Karpas-422 (cell line): ENCODE results near the gene HSPA12A. TPM values are rescaled to one million over a fixed set of nuclear protein-coding genes. Genes with fewer than 3 reads are reported as not detected.

Experiments
- DNase-seq: peaks from one replicate; pipeline ENCODE4 v3.0.0-alpha.2; 2015
- H2AFZ ChIP-seq: fragments of 200-600 bp; sonication (generic); 2 replicates; pipeline ENCODE4 v1.6.1; 2014; ENCODE audit warnings: antibody characterized with exemption, low read length, mixed read lengths
- H3K27ac ChIP-seq: fragments of 200-600 bp; sonication (generic); 2 replicates; pipeline ENCODE4 v1.5.1; 2014; ENCODE audit warnings: mild to moderate bottlenecking, low read length, moderate library complexity
- H3K27me3 ChIP-seq: fragments of 200-600 bp; sonication (generic); 2 replicates; pipeline ENCODE4 v1.6.1; 2014; ENCODE audit warnings: low read length, mixed read lengths
- H3K36me3 ChIP-seq: fragments of 200-600 bp; sonication (generic); 2 replicates; pipeline ENCODE4 v1.6.1; 2014; ENCODE audit warnings: low read length, mixed read lengths; ENCODE audit not compliant: insufficient read depth
- H3K4me1 ChIP-seq: fragments of 200-600 bp; sonication (generic); 2 replicates; pipeline ENCODE4 v1.6.1; 2014; ENCODE audit warnings: mild to moderate bottlenecking, low read length, mixed read lengths
- H3K4me2 ChIP-seq: fragments of 200-600 bp; sonication (generic); 2 replicates; pipeline ENCODE4 v1.6.1; 2014; ENCODE audit warnings: low read length, low read depth, mild to moderate bottlenecking; ENCODE audit not compliant: poor library complexity, severe bottlenecking
- H3K4me3 ChIP-seq: fragments of 200-600 bp; sonication (generic); 2 replicates; pipeline ENCODE4 v1.5.1; 2014; ENCODE audit warnings: mild to moderate bottlenecking, antibody characterized with exemption, low read length, mixed read lengths
- H3K79me2 ChIP-seq: fragments of 200-600 bp; sonication (generic); 2 replicates; pipeline ENCODE4 v1.6.1; 2014; ENCODE audit warnings: mild to moderate bottlenecking, low read length, mixed read lengths
- H3K9ac ChIP-seq: fragments of 200-600 bp; sonication (generic); 2 replicates; pipeline ENCODE4 v1.6.0; 2014; ENCODE audit warnings: low read length
- H3K9me2 ChIP-seq: fragments of 200-600 bp; sonication (generic), shearing (Covaris generic); replicated peaks from 2 replicates; pipeline ENCODE4 v1.6.0; 2014; ENCODE audit warnings: mild to moderate bottlenecking, low read length, moderate library complexity; ENCODE audit not compliant: insufficient read depth
- H3K9me3 ChIP-seq: fragments of 300-700, 200-600 bp; sonication (generic); 2 replicates; pipeline ENCODE4 v1.6.1; 2014; ENCODE audit warnings: low read length, mixed read lengths
- H4K20me1 ChIP-seq: fragments of 200-600 bp; sonication (generic); 2 replicates; pipeline ENCODE4 v1.6.1; 2014; ENCODE audit warnings: mild to moderate bottlenecking, antibody characterized with exemption, low read length, low read depth; ENCODE audit not compliant: insufficient read depth
- total RNA-seq: library from RNA; depleted of rRNA; stranded (reverse); fragments of >200 nt; shearing (Covaris generic); gene quantifications from 2 replicates; pipeline ENCODE4 v1.2.3, GENCODE V29; 2014; ENCODE audit warnings: low replicate concordance

HSPA12A gene
- total RNA-seq, 1 experiment from 2014 or later: 0.07 TPM

DNA sequence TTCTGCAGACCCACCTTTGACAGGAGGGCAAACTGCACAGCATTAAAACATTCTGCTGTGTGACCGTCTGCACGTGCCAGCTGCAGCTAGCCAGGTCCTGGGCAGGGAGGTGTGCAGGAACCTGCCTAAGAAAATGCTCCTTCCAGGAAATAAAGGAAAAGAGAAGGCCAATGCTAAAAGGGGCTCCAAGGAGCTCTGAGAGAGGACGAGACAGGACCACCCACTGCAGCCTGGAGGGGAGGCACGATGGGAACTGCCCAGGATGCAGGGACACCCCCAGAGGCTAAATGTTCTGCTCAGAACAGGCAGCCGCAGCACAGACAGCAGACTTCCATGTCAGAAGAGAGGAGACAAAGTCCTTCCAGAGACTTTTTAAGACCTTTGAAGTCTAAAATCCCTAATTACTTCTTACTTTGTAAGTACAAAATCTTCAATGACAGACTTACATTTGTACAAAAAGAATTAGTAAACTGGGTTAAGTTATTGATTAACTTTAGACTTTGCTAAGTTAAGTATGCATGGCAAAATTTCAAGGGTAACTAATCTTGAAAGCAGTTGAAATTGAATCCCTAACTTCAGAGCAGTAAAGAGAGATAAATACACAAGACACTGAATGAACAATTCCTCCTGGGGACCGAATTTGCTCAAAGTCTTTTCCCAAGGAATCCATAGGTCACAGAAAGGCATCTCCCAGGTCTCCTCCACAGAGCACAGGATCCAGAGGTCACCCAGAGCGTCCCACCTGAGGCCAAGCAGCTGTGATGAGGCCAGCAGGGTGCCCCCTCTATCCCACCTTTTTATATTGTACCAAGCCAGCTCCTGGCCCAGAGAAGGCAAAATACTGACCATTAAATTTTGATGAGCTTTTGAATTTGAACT lies 21.5 kb downstream of the HSPA12A start:
- H3K9ac ChIP-seq: no peak overlapping the region
- no peaks in the 10 kb centered on the region for H4K20me1 ChIP-seq
- no peaks in the 10 kb centered on the region for H3K4me1 ChIP-seq
- H3K27ac ChIP-seq: no peak overlapping the region
- no peaks in the 10 kb centered on the region for H3K9me3 ChIP-seq
- no peak overlapping the region for H3K4me3 ChIP-seq
- H3K4me2 ChIP-seq: no peak overlapping the region
- no peak for DNase-seq
- no peaks in the 10 kb centered on the region for H3K9me2 ChIP-seq
- H3K79me2 ChIP-seq: no peaks in the 10 kb centered on the region
- no peaks in the 10 kb centered on the region for H3K36me3 ChIP-seq
- H2AFZ ChIP-seq: no peak overlapping the region
- no peaks in the 10 kb centered on the region for H3K27me3 ChIP-seq

DNA sequence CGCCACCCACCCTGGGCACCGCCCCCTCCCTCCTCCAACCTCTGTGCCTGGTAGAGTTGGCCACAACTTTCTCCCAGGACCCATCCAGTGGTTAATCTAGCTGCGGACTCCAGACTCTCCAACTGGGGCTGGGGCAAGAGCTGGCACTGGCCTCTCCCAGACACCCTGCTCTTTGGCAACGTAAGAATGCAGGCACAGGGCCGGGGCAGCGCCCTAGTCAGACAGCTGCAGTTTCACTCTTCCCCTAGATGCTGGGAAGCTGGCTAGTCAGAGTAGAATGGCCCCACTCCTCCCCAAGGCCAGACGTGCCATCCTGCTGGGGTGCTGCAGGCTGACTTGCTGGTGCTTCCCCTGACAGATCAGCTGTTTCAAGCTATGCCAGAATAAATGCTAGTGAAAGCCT lies 22.1 kb downstream of the HSPA12A start:
- Histone ChIP-seq H3K9me3 (no peaks in the 10 kb centered on the region), H3K9ac (no peak overlapping the region), H2AFZ (no peak overlapping the region), H3K36me3 (no peaks in the 10 kb centered on the region), H3K4me3 (no peak overlapping the region), H4K20me1 (no peaks in the 10 kb centered on the region), H3K4me1 (no peaks in the 10 kb centered on the region), H3K27ac (no peak overlapping the region), H3K9me2 (no peaks in the 10 kb centered on the region), H3K79me2 (no peaks in the 10 kb centered on the region), H3K4me2 (no peak overlapping the region), H3K27me3 (no peaks in the 10 kb centered on the region)
- DNase-seq: no peak

DNA sequence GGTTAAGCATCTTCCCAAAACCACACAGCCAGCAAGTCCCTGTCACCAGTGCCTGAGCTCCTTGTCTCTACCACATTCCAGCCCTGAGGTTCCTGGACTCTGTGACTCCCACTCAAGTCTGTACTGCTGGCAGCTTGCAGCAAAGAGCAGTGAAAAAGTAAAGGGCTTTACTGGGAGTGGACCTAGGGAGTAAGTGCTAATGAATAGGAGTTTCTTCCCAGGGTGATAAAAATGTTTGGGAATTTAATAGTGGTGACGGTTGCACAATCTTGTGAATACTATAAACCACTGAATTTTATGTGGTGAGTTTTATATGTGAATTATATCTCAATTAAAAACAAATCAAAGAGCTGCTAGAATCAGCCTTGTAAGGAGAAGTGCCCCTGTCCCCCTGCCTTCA lies 22.6 kb downstream of the HSPA12A start:
- Histone ChIP-seq H3K4me2 (no peak overlapping the region), H3K4me3 (no peak overlapping the region), H3K4me1 (no peaks in the 10 kb centered on the region), H3K9me3 (no peaks in the 10 kb centered on the region), H3K9ac (no peak overlapping the region), H3K9me2 (no peaks in the 10 kb centered on the region), H4K20me1 (no peaks in the 10 kb centered on the region), H2AFZ (no peak overlapping the region), H3K27ac (no peak overlapping the region), H3K79me2 (no peaks in the 10 kb centered on the region), H3K27me3 (no peaks in the 10 kb centered on the region), H3K36me3 (no peaks in the 10 kb centered on the region)
- no peak for DNase-seq

DNA sequence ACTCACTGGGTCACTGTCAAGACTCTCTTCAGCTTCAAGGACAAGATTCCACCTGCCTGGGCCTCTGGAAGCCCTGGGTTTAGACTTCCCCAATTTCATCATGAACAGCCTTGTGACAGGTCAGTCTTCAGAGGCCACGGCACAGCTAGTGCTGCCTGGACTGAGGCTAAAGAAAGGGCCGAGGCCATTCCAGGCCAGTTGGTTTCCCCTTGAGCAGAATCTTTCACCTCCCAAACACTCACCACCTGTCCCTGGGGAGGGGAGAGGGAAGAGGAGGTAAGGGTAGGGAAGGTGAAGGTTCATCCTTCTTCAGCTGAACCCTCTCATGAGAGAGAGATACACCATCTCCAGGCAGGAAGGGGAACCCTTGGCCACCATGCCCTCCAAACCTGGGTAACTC lies 24.3 kb downstream of the HSPA12A start:
- Histone ChIP-seq H3K9ac (no peak overlapping the region), H3K36me3 (no peaks in the 10 kb centered on the region), H3K79me2 (no peaks in the 10 kb centered on the region), H3K27ac (no peak overlapping the region), H4K20me1 (no peaks in the 10 kb centered on the region), H3K4me3 (no peak overlapping the region), H3K9me2 (no peaks in the 10 kb centered on the region), H2AFZ (no peak overlapping the region), H3K27me3 (no peaks in the 10 kb centered on the region), H3K4me2 (no peak overlapping the region), H3K9me3 (no peaks in the 10 kb centered on the region), H3K4me1 (no peaks in the 10 kb centered on the region)
- no peak for DNase-seq

DNA sequence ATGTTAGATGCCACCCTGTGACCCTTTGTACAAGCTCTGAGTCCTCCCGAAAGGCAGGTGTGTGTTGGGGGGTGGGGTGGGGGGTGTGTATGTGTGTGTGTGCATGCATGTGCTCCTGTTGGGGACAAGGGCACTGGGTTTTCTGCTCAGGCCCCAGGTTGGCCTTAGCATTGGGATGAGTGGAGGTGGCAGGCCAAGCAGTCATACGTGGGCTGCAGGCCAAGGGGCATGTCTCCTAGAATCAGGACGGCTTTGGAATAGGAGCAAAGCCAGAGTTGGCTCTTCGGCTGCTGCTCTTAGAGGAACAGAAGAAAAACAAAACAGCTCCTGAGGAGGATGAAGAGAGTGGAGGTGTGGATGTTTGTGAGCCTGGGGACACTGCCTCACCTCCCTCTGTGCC lies 26.0 kb downstream of the HSPA12A start:
- Histone ChIP-seq H3K4me3 (no peak overlapping the region), H3K79me2 (no peaks in the 10 kb centered on the region), H3K9ac (no peak overlapping the region), H3K27ac (no peak overlapping the region), H4K20me1 (no peaks in the 10 kb centered on the region), H3K9me3 (no peaks in the 10 kb centered on the region), H3K27me3 (no peaks in the 10 kb centered on the region), H2AFZ (no peak overlapping the region), H3K4me1 (no peaks in the 10 kb centered on the region), H3K4me2 (no peak overlapping the region), H3K9me2 (no peaks in the 10 kb centered on the region), H3K36me3 (no peaks in the 10 kb centered on the region)
- DNase-seq: no peak

DNA sequence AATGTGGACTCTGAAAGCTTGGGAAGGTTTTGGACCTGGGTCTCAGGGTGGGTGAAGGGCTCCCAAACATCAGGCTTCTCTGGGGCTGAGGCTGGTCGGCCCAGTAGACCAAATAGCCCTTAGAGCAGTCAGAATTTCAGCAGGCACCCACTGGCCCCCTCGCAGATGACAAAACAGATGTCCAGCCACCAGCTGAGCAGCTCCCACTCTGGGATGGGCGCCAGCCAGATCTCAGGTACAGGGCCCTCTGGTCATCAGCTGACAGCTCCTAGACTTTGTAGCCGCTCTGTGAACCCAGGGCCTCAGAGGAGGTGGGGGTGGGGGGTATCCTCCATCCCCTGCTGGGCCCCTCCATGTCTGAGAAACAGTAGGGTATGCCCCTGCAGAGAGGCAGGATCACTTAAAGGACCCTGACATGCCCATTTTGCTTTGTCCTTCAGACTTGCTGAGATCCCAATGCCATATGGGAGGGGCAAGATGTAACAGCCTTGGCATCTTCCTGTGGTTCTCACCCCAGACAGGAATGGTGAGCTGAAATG lies 26.5 kb downstream of the HSPA12A start:
- Histone ChIP-seq H3K36me3 (no peaks in the 10 kb centered on the region), H3K27me3 (no peaks in the 10 kb centered on the region), H3K27ac (no peak overlapping the region), H4K20me1 (no peaks in the 10 kb centered on the region), H3K9ac (no peak overlapping the region), H3K4me2 (no peak overlapping the region), H3K4me3 (no peak overlapping the region), H3K79me2 (no peaks in the 10 kb centered on the region), H3K9me3 (no peaks in the 10 kb centered on the region), H2AFZ (no peak overlapping the region), H3K9me2 (no peaks in the 10 kb centered on the region), H3K4me1 (no peaks in the 10 kb centered on the region)
- DNase-seq: no peak

DNA sequence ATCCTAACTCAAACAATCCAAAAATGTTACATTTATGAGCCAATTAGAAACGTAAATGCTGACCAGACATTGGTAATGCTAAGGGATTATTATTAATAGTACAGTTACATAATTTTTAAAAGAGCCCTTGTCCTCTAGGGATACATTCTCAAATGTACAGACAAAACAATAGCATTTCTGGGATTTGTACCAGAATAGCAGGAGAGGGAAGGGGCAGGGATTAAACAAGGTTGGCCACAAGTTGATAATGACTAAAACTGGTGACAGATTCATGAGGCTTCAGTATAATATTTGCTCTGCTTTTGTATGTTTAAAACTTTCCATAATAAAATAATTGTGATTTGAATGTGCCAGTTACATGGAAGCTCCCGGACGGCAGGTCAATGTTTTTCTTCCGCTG lies 27.0 kb downstream of the HSPA12A start:
- H4K20me1 ChIP-seq: no peaks in the 10 kb centered on the region
- H3K79me2 ChIP-seq: no peaks in the 10 kb centered on the region
- DNase-seq: no peak
- no peaks in the 10 kb centered on the region for H3K9me3 ChIP-seq
- no peak overlapping the region for H3K4me3 ChIP-seq
- no peak overlapping the region for H2AFZ ChIP-seq
- H3K4me1 ChIP-seq: no peaks in the 10 kb centered on the region
- H3K27ac ChIP-seq: no peak overlapping the region
- H3K9me2 ChIP-seq: no peaks in the 10 kb centered on the region
- H3K27me3 ChIP-seq: no peaks in the 10 kb centered on the region
- no peaks in the 10 kb centered on the region for H3K36me3 ChIP-seq
- H3K4me2 ChIP-seq: no peak overlapping the region
- H3K9ac ChIP-seq: no peak overlapping the region

DNA sequence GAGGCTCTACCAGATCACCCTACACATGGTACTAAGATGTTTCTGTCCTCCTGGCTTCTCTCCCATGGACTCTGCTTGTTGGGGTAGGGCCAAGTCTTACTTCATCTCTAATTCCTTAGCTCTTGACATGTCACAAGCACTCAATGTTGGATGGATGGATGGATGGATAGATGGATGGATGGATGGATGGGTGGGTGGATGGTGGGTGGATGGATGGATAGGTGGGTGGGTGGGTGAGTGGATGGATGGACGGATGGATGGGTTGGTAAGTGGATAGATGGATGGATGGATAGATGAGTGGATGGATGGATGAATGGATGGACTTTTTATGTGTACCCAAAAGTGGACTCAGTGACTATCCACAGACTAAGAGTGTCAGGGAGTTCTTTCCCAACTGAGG lies 28.5 kb downstream of the HSPA12A start:
- Histone ChIP-seq H3K79me2 (no peaks in the 10 kb centered on the region), H3K4me1 (no peaks in the 10 kb centered on the region), H3K9me3 (no peaks in the 10 kb centered on the region), H3K36me3 (no peaks in the 10 kb centered on the region), H3K9ac (no peak overlapping the region), H3K27ac (no peak overlapping the region), H3K4me2 (no peak overlapping the region), H3K9me2 (no peaks in the 10 kb centered on the region), H4K20me1 (no peaks in the 10 kb centered on the region), H3K4me3 (no peak overlapping the region), H2AFZ (no peak overlapping the region), H3K27me3 (no peaks in the 10 kb centered on the region)
- DNase-seq: no peak
